Measurements from ENCODE around the gene VPS45.
"Not testable (repeated sequence)": the region's sequence is repeated elsewhere in the genome, so short reads cannot be mapped to it uniquely, and the experiment has no call there.

The VPS45 gene

DNA sequence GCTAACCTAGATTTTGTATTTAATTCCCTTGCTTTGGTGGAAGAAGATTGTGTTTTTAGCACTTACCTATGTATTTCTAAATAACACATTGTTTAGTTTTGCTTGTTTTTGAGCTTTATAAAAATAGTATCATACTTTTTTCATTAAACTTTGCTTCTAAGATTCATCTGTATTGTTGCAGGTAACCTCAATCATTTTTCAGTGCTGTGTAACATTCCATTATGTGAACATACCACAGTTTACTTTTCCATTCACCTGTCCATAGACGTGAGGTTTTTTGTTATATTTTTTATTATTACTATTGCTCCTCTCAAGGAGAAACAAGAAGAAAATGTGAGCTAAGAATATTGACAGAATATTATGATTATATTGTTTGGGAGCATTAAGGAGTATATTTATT lies 67.0 kb downstream of the VPS45 start:
- no peak for DNase-seq (ENCODE audit: low spot score)

DNA sequence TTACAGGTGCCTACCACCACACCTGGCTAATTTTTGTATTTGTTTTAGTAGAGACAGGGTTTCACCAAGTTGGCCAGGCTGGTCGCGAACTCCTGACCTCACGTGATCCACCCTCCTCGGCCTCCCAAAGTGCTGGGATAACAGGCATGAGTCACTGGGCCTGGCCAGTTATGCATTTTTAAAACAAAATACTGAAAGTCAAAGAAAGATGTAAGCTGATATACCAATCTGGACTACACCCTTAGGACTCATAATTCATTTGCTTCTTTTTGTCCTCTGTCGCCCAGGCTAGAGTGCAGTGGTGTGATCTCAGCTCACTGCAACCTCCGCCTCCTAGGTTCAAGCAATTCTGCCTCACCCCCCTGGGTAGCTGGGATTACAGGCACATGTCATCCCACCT lies 67.8 kb downstream of the VPS45 start:
- not testable (repeated sequence) for DNase-seq (ENCODE audit: low spot score)

GRCh38 chr1:150138044-150138443 lies 70.5 kb downstream of the VPS45 start:
- DNase-seq (ENCODE audit: low spot score), result no peak

GRCh38 chr1:150141452-150141851 lies 73.9 kb downstream of the VPS45 start:
- no peak for DNase-seq (ENCODE audit: low spot score)

DNA sequence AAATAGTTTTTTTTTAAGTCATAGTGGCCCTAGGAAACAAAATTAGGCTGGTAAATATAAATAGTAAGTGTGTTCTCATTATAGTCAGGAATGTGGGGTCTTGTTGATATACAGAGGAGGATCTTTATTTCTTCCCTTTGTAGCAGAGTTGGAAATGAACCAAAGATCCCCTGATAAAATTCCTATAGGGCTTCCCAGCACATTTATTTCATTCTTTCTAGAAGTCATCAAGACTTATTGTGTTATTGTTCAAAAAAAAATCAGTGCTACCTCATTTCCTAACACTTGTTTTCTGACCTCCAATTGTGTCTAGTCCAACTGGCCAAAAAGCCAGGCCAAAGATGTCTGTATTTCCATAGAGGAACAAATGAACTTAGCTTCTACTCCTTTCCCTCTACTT lies 74.5 kb downstream of the VPS45 start:
- DNase-seq (ENCODE audit: low spot score), result no peak

DNA sequence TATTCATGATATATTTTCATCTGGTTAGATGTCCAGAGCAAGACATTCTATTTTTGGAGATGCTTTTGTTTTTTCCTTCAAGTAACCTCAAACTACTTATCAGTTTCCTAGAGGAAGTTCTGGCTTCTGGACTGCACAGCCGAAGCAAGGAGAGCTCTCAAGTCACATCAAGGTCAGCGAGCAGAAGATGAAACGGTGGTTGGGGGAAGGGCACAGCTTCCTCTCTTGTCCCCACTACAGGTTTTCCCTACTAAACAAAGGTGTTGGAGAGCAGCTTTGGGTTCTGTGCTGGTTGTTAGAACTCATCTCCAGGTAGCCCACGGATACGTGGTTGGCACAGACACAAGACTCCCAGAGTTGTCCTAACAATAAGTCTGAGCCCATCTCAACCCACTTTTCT lies 77.0 kb downstream of the VPS45 start:
- no peak for DNase-seq (ENCODE audit: low spot score)

GRCh38 chr1:150146016-150146415 lies 78.4 kb downstream of the VPS45 start:
- DNase-seq (ENCODE audit: low spot score), result not testable (repeated sequence)

DNA sequence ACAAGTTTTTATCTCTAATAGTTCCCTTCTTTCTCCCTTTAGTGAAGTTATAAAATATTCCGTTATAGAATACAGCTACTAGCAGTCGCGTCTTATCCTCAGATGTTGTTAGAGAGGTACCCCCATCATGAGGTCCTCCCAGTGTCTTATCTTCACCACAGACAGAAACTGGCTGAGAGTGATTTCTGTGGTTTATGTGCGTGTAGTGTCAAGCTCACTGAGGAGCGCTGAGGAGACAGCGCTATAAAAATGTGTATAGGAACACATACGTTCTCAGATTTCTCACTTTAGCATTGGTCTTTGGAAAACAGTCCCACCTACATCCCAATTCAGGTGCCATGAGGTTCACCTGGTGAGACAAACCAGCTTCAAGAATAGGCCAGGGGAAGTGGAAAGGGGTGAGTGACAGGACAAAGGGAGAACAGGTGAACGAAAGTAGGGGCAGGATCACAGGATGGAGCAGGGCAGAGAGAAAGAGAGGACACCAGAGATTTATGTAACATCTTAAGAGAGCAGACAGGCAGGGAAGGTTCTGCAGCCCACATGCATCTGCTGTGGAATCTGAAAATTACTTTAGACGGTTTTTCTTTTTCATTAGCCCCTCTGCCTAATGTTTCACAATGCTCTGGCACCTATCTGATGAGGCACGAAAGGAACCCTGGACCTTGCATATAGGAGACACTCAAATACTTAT lies 79.4 kb downstream of the VPS45 start:
- no peak for DNase-seq (ENCODE audit: low spot score)

DNA sequence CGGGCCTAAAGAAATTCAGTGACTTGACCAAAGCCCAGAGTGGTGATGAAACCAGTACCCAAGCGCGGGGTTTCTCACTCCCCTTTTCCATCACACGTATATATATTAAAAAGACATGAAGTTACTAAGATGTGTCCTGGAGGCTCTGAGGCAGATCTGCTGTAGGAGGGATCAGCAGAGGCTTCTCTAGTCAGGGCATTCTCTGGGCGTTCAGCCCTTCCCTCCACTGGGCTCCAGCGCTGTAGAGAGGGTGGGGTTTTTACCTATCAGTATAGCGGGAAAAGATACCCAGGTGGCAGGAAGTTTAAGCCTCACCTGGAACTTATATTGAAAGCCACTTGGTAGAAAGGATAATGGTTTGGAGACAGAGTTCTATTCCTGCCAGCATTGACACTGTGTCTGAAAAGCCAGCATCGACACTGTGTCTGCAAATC lies 81.3 kb downstream of the VPS45 start:
- DNase-seq (ENCODE audit: low spot score), result no peak

GRCh38 chr1:150149271-150150132 lies 81.9 kb downstream of the VPS45 start, which contains the start of gene PLEKHO1:
Gene PLEKHO1 (plus strand): TSS chr1:150149916. CDS start chr1:150150258, 342 bp downstream.
- DNase-seq (ENCODE audit: low spot score), result peak; percentile 52

- peak; percentile 37 for DNase-seq (ENCODE audit: low spot score)
Observed at GRCh38 chr1:150150133-150151021, 82.8 kb downstream of the VPS45 start.

DNA sequence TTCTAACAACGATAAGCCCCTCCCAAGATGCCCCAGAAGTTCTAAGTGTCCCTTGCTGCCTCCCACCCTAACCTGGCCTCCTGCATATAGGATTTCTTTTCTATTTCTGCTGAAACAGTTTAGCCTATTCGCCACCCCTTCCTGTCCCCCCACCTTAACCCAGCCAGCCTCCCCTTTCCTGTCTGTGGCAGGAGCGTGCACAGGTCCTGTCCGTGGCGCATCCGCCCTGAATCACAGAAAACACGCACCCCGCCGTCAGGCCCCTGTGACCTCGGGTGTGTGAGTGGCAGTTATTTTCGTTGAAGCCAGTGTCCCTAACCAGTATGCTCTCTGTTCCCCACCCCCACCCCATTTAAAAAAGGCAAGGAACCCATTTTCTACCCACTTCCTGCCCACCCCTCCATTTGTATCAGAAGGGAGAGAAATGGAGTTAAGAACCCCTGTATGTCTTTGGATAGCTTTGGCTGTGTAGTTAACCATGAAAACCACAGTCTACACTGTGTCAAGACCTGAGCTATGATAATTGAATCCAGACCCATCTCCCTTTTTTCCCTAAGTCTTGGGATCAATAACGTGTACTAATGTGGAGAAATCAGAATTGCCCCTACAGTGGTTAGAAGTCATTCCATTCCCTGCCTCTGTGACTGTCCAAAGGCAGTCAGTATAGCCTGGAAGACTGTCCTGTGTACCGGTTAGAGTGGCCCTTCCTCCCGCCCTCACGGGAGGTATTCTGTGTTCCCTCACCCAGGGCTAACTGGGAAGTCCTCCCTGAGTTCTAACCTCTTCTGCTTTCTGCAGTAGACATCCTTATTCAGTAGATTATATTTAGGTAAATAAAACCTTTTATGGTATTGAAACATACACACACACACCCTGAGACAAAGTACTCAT lies 84.0 kb downstream of the VPS45 start:
- DNase-seq (ENCODE audit: low spot score), result no peak

- DNase-seq (ENCODE audit: low spot score), result no peak
Observed at GRCh38 chr1:150152182-150152536, 84.6 kb downstream of the VPS45 start.

DNA sequence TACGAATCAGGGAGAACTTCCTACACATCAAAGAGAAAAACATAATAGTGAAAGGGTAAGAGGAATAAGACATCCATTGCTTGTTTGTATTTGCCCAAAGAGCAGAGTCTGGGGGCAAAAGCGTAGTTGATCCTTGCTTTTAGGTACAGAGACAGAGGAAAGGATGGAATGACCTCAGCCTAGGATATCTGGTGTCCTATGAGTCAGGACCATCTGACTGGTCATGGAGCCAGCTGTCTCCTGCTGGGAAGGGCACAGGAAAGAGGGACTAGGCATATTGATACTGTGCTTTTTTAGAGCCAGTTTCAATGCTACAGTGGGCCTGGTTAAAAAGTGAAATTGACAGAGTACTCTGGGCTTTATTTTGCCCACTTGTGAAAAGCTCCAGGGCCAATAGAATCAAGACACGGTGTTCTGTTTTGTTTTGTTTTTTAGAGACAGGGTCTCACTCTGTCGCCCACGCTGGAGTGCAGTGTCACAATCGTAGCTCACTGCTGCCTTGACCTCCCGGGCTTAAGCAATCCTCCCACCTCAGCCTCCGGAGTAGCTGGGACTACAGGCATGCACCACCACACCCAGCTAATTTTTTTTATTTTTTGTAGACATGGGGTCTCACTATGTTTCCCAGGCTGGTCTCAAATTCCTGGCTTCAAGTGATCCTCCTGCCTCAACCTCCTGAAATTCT lies 85.3 kb downstream of the VPS45 start:
- no peak for DNase-seq (ENCODE audit: low spot score)

DNA sequence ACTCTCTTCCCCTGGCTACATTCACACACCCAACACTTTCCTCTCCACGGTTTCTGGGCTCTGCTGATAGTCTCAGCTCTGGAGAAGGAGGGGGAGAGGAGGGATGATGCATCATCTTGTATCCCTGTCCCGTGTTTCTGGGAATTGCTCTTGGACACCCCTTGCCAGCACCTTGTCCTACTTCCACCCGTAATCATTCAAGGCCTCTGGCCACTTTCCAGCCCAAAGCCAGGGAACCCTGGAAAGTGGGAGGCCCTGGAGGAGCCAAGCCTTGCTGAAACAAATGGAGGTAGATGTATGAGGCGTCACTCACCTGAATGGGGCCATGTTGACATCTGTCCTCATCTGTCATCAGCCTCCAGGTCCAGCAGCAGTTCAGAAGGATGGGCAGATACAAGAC lies 86.6 kb downstream of the VPS45 start:
- DNase-seq (ENCODE audit: low spot score), result no peak

GRCh38 chr1:150155413-150156071 lies 88.0 kb downstream of the VPS45 start:
- no peak for DNase-seq (ENCODE audit: low spot score)

- DNase-seq (ENCODE audit: low spot score), result no peak
Observed at GRCh38 chr1:150156868-150157603, 89.5 kb downstream of the VPS45 start.

DNA sequence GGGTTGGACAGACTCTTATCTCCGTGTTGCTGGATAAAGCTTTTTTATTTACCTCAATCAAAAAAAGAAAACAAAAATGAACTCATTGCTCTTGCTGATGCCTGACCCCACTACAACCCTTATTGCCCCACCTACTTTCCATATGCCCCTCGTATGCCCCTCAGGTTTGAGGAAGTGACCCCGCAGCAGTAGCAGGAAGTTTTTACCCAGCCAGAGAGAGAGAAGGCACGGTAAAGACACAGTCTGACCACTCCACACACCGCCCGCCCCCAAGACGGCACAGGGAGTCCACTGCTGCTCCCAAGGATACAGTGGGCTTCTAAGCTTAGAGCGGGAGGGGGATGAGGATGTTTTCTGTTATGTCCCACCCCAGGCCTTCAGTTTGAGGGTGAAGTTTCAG lies 92.0 kb downstream of the VPS45 start:
- no peak for DNase-seq (ENCODE audit: low spot score)

DNA sequence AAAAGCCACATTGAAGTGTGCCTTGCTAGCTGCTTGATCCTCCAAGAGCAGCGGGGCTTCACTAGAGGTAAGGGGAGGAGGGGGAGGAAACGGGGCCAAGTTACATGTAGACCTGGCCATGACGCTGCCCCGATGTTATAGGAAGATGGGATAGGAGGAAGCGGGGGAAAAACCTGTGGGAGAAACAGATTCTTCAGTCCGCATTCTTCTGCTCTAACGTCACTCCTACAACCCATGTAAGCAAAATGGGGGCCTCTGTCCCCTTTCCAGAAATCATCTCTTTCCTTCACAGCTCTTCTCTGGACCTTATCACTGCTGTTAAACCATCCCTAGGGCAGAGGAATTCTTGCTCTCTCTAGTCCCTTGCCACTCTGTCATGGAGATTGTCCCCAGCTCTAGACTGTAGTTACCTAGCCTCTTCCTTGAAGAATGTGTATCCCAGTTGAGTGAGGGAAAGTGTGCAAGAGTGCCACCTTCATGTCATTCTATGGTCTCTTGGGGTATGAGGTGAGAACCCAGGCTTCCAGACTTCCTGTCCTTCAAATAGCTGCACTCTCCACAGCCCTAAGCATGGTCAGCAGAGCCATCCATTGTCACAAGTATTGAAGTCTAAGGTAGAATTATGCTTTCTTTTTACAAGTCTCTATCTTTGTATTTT lies 93.5 kb downstream of the VPS45 start:
- DNase-seq (ENCODE audit: low spot score), result no peak

Data from HuH-7 (cell line).